Glutamatergic neuron (in vitro differentiated cells): ENCODE results near the gene C4orf50. TPM values are rescaled to one million over a fixed set of nuclear protein-coding genes. Genes with fewer than 3 reads are reported as not detected.

Source experiments
- DNase-seq: peaks from one replicate; pipeline ENCODE4 v3.0.0; 2022
- H3K27ac Mint-ChIP-seq: one replicate; pipeline ENCODE4 v1.8.0; 2020; ENCODE audit warnings: mild to moderate bottlenecking, mixed read lengths, inconsistent platforms; ENCODE audit not compliant: unreplicated experiment
- H3K27me3 Mint-ChIP-seq: one replicate; pipeline ENCODE4 v1.8.0; 2020; ENCODE audit warnings: mild to moderate bottlenecking, moderate library complexity, mixed read lengths, inconsistent platforms; ENCODE audit not compliant: unreplicated experiment
- H3K36me3 Mint-ChIP-seq: one replicate; pipeline ENCODE4 v1.8.0; 2020; ENCODE audit warnings: mild to moderate bottlenecking, mixed read lengths, inconsistent platforms; ENCODE audit not compliant: unreplicated experiment
- H3K4me1 Mint-ChIP-seq: one replicate; pipeline ENCODE4 v1.8.0; 2020; ENCODE audit warnings: mild to moderate bottlenecking, low read depth, mixed read lengths, inconsistent platforms; ENCODE audit not compliant: unreplicated experiment
- H3K4me3 Mint-ChIP-seq: one replicate; pipeline ENCODE4 v1.8.0; 2020; ENCODE audit warnings: mild to moderate bottlenecking, mixed read lengths, inconsistent platforms; ENCODE audit not compliant: unreplicated experiment
- H3K9me3 Mint-ChIP-seq: one replicate; pipeline ENCODE4 v1.8.0; 2020; ENCODE audit warnings: mild to moderate bottlenecking, moderate library complexity, mixed read lengths, inconsistent platforms; ENCODE audit not compliant: unreplicated experiment
- total RNA-seq: library from RNA; stranded (reverse); fragmentation: NEBNext Ultra II Directional; extraction: Animal tissue kit (Norgen Biotek cat#: 25700); gene quantifications from one replicate; pipeline ENCODE4 v1.2.1, GENCODE V29; 2021; ENCODE audit not compliant: unreplicated experiment
- TF ChIP-seq, protein P1 (sequence below): fragments of 200-600 bp; sonication (generic); IDR thresholded peaks from one replicate; pipeline ENCODE4 v1.5.0; 2021; ENCODE audit not compliant: partially characterized antibody, unreplicated experiment

Gene C4orf50
- total RNA-seq, 1 donor from 2014 or later = 0.56 TPM

DNA sequence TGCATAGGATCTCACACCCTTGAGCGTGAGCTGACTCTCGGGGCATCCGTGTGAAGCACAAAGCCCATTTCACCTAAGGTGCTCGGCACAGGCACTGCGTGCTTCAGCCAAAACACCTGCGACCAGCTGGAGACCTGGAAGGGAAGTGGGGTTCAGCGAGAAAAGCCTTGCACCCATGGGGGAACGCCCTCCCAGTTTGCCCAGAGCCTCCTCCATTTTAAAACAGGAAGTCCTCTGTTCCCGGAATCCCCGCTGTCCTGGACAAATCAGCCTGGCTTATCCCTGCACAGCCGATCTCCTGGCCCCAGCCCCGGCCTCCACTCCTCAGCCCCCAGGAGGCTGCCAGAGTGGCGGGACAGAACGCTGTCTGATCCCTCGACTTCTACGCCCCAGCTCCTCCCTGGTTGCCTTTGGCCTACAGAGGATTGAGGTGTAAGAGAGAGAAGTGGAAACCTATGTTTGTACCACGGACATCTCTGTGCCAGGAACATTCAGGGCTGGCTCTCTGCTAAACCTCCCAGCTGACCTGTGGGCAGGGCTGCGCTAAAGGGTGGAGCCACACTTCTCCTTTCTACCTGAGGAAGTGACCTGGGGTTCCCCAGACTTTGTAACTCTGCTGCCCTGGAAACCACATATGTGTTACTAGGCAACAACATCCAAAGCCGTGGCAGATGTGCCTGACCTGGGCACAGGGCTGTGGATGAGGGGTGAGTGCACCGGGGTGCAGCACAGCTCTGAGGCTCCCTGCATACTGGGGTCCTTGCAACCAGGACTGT is 3.8 kb upstream of the C4orf50 start:
- Mint-ChIP-seq H3K4me1 (peaks cover 15% of the 10 kb centered on the region), H3K27ac (no peak overlapping the region)

DNA sequence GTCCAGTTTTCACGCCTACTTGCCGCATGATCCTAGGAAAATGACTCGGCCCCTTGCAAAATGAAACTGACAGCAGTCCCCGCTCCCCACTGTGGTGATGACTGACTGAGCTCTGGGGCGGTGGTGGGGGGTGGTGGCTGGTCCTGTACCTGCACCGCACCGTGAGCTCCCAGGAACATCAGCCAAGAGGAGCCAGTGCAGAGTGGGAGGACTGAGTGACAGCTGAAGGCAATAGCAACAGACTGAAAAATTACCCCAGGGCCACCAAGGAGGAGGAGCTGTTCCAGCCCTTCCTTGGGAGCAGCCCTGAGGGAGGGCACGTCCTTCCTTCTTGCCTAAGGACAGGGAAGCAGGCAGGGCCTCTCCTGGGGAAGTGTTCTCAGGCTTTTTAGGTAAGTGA is 2.4 kb upstream of the C4orf50 start:
- Mint-ChIP-seq H3K27ac (no peak overlapping the region), H3K4me3 (no peak overlapping the region), H3K9me3 (peaks cover 7% of the 10 kb centered on the region), H3K4me1 (peaks cover 15% of the 10 kb centered on the region), H3K36me3 (peaks cover 8% of the 10 kb centered on the region), H3K27me3 (peaks cover 7% of the 10 kb centered on the region)
- TF ChIP-seq, protein P1, sequence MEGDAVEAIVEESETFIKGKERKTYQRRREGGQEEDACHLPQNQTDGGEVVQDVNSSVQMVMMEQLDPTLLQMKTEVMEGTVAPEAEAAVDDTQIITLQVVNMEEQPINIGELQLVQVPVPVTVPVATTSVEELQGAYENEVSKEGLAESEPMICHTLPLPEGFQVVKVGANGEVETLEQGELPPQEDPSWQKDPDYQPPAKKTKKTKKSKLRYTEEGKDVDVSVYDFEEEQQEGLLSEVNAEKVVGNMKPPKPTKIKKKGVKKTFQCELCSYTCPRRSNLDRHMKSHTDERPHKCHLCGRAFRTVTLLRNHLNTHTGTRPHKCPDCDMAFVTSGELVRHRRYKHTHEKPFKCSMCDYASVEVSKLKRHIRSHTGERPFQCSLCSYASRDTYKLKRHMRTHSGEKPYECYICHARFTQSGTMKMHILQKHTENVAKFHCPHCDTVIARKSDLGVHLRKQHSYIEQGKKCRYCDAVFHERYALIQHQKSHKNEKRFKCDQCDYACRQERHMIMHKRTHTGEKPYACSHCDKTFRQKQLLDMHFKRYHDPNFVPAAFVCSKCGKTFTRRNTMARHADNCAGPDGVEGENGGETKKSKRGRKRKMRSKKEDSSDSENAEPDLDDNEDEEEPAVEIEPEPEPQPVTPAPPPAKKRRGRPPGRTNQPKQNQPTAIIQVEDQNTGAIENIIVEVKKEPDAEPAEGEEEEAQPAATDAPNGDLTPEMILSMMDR = no peak
- no peak for DNase-seq

More for the DNA sequence above, 3.8 kb upstream of the C4orf50 start:
- TF ChIP-seq, protein P1 = no peak
- no peak for DNase-seq
- Mint-ChIP-seq H3K9me3 (peaks cover 7% of the 10 kb centered on the region), H3K27me3 (peaks cover 7% of the 10 kb centered on the region), H3K36me3 (peaks cover 8% of the 10 kb centered on the region), H3K4me3 (no peak overlapping the region)

DNA sequence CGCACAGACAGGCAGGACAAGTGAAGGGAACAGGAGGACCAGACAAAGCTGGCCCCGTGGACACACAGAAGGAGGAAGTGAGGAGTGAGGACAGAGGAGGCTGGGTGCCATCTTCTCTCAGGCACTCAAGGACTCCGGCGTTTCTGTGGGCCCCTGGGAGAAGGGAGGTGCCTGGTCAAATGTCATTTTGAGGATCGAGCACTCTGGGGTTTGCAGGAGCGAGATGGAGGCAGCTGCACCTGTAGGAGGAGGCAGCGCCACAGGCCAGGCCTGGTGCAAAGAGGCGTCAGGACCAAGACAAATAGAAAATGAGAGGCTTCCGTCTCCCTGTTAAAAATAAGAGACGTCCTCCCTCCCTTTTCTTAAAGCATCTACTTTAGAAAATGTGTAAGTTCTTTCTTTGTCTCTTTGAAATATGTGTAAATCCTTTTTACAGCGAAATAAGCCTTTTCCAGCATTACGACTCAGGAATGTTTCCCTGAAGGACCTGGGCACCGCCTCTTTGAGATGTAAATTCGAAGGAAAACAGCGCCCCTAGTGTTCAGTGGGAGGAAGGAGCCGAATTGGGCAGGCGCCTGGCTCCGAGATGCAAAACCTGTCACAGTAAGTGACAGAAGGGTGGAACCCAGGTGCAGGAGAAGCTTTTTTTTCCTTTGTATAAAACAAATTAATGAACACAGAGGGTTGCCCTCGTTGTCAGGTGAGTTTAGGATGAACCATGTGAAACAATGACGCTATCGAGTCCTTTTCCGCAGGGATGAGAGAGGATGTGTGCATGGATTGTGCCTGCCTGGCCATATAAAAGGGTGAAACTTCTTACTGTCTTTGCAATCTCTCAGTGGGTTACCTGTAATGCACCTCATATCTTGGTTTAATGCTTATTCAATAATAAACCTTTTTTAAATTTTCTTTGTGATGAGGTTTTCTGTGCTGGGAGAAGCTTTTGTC is 1.4 kb upstream of the C4orf50 start:
- Mint-ChIP-seq H3K9me3 (peaks cover 7% of the 10 kb centered on the region), H3K27me3 (peaks cover 7% of the 10 kb centered on the region), H3K36me3 (peaks cover 8% of the 10 kb centered on the region), H3K27ac (peak overlapping the region; percentile 44), H3K4me3 (no peak overlapping the region), H3K4me1 (peaks cover 15% of the 10 kb centered on the region)
- DNase-seq = peak; percentile 71
- TF ChIP-seq, protein P1 = peak; percentile 94

GRCh38 chr4:6017800-6018199 is 431 bp downstream of the C4orf50 start:
- peaks cover 3% of the 10 kb centered on the region for H3K9me3 Mint-ChIP-seq
- no peak overlapping the region for H3K27ac Mint-ChIP-seq
- H3K4me3 Mint-ChIP-seq = no peak overlapping the region
- H3K36me3 Mint-ChIP-seq = no peaks in the 10 kb centered on the region
- H3K4me1 Mint-ChIP-seq = peaks cover 15% of the 10 kb centered on the region
- peaks cover 4% of the 10 kb centered on the region for H3K27me3 Mint-ChIP-seq
- no peak for DNase-seq
- TF ChIP-seq, protein P1 = no peak
